HFF-Myc (cell line): ENCODE data around the gene NRG4.
"Not testable (repeated sequence)": the region's sequence is repeated elsewhere in the genome, so short reads cannot be mapped to it uniquely, and the experiment has no call there.

ENCODE experiments used
- DNase-seq: peaks from one replicate; pipeline ENCODE4 v3.0.0-alpha.2; 2011; ENCODE audit warnings: low read depth; ENCODE audit errors: extremely low read depth
- H3K4me3 ChIP-seq: replicated peaks from 2 replicates; pipeline ENCODE4 v1.5.1; 2011; ENCODE audit warnings: low read depth, mild to moderate bottlenecking, control low read depth, low read length
- TF ChIP-seq, protein P1 (sequence below): IDR thresholded peaks from 2 replicates; pipeline ENCODE4 v1.5.1; 2012; ENCODE audit warnings: mild to moderate bottlenecking, low read depth, low read length, control low read depth; ENCODE audit errors: missing control alignments

Gene NRG4

DNA sequence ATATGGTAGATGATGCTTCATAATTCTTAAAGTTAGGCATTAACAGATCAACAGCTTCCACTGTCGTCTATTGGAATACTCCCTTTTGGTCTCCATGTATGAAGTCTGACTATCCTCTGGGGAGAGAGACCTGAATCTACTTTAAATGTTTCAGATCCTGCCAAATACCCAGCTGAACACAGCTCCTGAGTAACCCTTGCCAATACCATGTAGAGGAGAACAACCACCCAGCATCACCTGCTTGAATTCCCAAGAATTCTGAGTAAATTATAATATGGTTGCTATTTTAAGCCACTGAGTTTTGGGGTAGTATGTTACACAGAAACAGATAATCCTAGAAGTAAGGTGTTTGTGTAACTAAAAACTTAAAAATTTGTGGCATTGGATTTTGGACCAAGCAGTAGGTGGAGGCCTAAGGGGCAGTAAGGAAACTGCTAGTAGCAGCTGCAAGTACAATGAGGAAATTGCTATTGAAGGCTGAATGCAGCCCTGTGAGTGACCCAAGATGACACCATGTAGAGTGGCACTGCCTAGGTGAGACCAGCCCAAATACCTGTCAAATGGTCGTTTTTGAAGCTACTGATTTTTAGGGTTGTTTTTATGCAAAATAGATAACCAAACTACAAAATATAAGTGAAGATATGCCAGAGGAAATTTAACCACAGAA is 30.9 kb downstream of the NRG4 start:
- TF ChIP-seq, protein P1, sequence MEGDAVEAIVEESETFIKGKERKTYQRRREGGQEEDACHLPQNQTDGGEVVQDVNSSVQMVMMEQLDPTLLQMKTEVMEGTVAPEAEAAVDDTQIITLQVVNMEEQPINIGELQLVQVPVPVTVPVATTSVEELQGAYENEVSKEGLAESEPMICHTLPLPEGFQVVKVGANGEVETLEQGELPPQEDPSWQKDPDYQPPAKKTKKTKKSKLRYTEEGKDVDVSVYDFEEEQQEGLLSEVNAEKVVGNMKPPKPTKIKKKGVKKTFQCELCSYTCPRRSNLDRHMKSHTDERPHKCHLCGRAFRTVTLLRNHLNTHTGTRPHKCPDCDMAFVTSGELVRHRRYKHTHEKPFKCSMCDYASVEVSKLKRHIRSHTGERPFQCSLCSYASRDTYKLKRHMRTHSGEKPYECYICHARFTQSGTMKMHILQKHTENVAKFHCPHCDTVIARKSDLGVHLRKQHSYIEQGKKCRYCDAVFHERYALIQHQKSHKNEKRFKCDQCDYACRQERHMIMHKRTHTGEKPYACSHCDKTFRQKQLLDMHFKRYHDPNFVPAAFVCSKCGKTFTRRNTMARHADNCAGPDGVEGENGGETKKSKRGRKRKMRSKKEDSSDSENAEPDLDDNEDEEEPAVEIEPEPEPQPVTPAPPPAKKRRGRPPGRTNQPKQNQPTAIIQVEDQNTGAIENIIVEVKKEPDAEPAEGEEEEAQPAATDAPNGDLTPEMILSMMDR: no peak
- no peak for DNase-seq
- no peak overlapping the region for H3K4me3 ChIP-seq

DNA sequence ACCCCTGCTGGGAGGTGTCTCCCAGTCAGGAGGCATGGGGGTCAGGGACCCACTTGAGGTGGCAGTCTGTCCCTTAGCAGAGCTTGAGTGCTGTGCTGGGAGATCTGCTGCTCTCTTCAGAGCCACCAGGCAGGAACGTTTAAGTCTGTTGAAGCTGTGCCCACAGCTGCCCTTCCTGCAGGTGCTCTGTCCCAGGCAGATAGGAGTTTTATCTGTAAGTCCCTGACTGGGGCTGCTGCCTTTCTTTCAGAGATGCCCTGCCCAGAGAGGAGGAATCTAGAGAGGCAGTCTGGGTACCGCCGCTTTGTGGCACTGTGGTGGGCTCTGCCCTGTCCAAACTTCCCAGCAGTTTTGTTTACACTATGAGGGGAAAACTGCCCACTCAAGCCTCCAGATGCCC is 35.5 kb downstream of the NRG4 start:
- H3K4me3 ChIP-seq, DNase-seq: not testable (repeated sequence)

DNA sequence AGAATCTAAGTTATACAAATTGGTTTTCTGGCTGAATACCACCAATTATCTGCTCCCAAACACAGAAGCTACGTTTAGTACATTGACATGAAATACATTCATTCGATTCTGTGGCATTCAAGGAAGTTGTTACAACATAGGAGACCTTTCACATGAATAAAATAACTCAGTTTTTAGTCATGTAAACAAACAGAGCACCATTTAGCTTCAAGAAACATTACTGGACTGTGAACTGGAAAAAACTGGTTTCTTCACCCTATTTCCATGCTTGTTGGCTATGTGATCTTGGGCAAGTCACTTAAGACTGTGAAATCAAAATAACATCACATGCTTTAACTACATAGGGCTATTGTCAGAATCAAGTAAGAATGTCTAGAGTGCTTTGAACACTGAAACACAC is 46.2 kb downstream of the NRG4 start:
- no peak for DNase-seq
- H3K4me3 ChIP-seq: no peak overlapping the region
- TF ChIP-seq, protein P1: no peak

DNA sequence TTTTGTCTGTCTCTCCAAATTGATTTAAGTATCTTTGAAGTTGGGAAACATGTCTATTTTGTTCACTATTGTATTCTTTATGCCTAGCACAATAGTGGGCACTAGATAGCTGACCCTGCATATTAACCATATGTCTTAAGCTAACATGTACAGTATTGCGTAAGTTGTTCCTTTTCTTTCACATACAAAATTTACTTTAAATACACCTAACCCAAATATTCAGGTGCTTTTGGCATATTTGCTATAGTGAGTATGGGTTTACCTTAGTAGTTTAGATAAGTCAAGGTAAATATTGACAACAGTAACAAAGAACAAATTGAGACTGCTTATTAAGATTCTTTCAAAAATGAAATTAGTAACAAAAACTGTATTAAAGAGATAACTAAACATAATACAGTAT is 50.9 kb downstream of the NRG4 start:
- no peak overlapping the region for H3K4me3 ChIP-seq
- DNase-seq: no peak
- TF ChIP-seq, protein P1: no peak

DNA sequence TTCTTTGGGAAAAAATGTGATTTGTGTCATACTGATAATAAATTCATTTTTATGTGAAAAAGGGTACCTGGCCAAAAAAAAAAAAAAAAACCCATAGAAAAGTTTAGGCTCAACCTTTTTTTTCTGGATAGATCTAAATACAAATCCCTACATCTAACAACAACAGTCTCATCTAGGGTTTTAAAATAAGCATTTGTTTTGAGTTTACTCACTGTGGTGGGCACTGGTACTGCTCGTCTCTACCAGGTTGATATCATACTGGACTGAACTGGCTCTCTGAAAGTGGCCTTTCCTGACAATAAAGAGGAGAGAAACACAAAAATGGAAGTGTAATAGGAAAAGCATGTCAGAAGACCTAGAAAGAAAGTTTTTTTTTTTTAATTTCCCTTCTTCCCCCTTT is 56.5 kb downstream of the NRG4 start:
- H3K4me3 ChIP-seq: no peak overlapping the region
- TF ChIP-seq, protein P1: no peak
- no peak for DNase-seq

DNA sequence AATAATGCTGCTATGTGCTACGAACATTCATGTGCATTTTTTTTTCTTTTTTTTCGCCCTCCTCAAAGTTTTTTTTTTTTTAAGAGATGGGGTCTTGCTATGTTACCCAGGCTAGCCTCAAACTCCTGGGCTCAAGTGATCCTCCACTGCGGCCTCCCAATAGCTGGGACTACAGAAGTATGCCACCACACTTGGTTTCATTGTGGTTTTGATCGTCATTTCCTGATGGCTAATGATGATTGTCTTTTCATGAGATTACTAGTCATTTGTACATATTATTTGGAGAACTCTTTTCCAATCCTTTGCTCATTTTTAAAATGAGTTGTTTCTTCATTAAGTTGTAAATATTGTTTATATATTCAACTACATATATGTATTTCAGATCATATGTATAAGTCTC is 59.7 kb downstream of the NRG4 start:
- no peak for DNase-seq
- no peak overlapping the region for H3K4me3 ChIP-seq
- TF ChIP-seq, protein P1: no peak

DNA sequence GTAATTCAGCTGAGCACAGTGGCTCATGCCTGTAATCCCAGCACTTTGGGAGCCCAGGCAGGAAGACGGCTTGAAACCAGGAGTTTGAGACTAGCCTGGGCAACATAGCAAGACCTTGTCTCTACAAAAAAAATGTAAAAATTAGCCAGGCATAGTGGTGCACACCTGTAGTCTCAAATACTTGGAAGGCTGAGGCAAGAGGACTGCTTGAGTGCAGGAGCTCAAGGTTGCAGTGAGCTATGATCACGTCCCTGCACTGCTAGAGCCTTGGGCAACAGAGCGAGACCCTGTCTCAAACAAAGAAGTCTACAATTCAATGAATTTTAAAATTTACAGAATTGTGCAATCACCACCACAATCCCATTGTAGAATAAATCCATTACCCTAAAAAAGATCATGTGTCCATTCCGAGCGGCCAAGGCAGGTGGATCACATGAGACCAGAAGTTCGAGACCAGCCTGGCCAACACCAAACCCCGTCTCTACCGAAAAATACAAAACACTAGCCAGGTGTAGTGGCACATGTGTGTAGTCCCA is 63.4 kb downstream of the NRG4 start:
- TF ChIP-seq, protein P1: no peak
- no peak for DNase-seq
- no peak overlapping the region for H3K4me3 ChIP-seq
